OCI-LY7 (cell line): ENCODE results near the gene MGME1. TPM values are rescaled to one million over a fixed set of nuclear protein-coding genes. Genes with fewer than 3 reads are reported as not detected.

Experiments
- BruUV-seq: library from RNA; stranded (reverse); fragments of 400-500 nt; replicated peaks from 2 replicates; lab custom pipeline; 2021; lab: Mats Ljungman, UMichigan
- CTCF ChIA-PET: fragments of 300-600 bp; sonication (Branson Sonifier 250); formaldehyde crosslinking; loops from one replicate; lab custom pipeline; 2022; ENCODE audit warnings: antibody characterized with exemption; ENCODE audit not compliant: unreplicated experiment; lab: Charles Lee
- POLR2A ChIA-PET: fragments of 300-600 bp; sonication (Branson Sonifier 250); formaldehyde crosslinking; loops from one replicate; lab custom pipeline; 2022; ENCODE audit warnings: antibody characterized with exemption; lab: Charles Lee
- DNase-seq: peaks from one replicate; pipeline ENCODE4 v3.0.0-alpha.2; 2015; ENCODE audit warnings: low spot score
- H2AFZ ChIP-seq: fragments of 200-600 bp; sonication (generic), shearing (Covaris generic); 2 replicates; pipeline ENCODE4 v1.6.1; 2014; ENCODE audit warnings: mild to moderate bottlenecking, antibody characterized with exemption, low read length, moderate library complexity
- H3K27ac ChIP-seq: fragments of 200-600 bp; sonication (generic); 2 replicates; pipeline ENCODE4 v1.5.1; 2014; ENCODE audit warnings: mixed run types, low read depth, mild to moderate bottlenecking, moderate library complexity, low read length, inconsistent platforms; ENCODE audit not compliant: poor library complexity, severe bottlenecking
- H3K36me3 ChIP-seq: fragments of 200-600 bp; sonication (generic); 2 replicates; pipeline ENCODE4 v1.6.1; 2014; ENCODE audit warnings: mild to moderate bottlenecking, antibody characterized with exemption, low read length, moderate library complexity, mixed read lengths; ENCODE audit not compliant: insufficient read depth
- H3K4me1 ChIP-seq: fragments of 200-600 bp; sonication (generic); 2 replicates; pipeline ENCODE4 v1.5.1; 2014; ENCODE audit warnings: mild to moderate bottlenecking, low read length; ENCODE audit not compliant: insufficient read depth, poor library complexity, severe bottlenecking
- H3K4me2 ChIP-seq: fragments of 200-600 bp; sonication (generic); 2 replicates; pipeline ENCODE4 v1.6.1; 2014; ENCODE audit warnings: mild to moderate bottlenecking, low read length
- H3K4me3 ChIP-seq: fragments of 200-600 bp; sonication (generic); 2 replicates; pipeline ENCODE4 v1.5.1; 2014; ENCODE audit warnings: mild to moderate bottlenecking, low read depth, low read length; ENCODE audit not compliant: poor library complexity, severe bottlenecking
- H3K79me2 ChIP-seq: fragments of 200-600 bp; sonication (generic); 2 replicates; pipeline ENCODE4 v1.6.1; 2016; ENCODE audit warnings: low read depth, mild to moderate bottlenecking, low read length, moderate library complexity, mixed read lengths; ENCODE audit not compliant: insufficient read depth
- H3K9me2 ChIP-seq: fragments of 200-600 bp; sonication (generic); 2 replicates; pipeline ENCODE4 v1.6.1; 2016; ENCODE audit warnings: mild to moderate bottlenecking, low read length, mixed read lengths; ENCODE audit not compliant: insufficient read depth
- H3K9me3 ChIP-seq: fragments of 200-600 bp; sonication (generic); 2 replicates; pipeline ENCODE4 v1.6.1; 2014; ENCODE audit warnings: mild to moderate bottlenecking, mixed run types, low read length, mixed read lengths
- H4K20me1 ChIP-seq: fragments of 200-600 bp; sonication (generic); 2 replicates; pipeline ENCODE4 v1.6.1; 2014; ENCODE audit warnings: mild to moderate bottlenecking, antibody characterized with exemption, low read length, moderate library complexity, mixed read lengths; ENCODE audit not compliant: insufficient read depth
- EZH2phosphoT487 ChIP-seq: fragments of 200-600 bp; sonication (generic); IDR thresholded peaks from 2 replicates; pipeline ENCODE4 v1.6.1; 2018; ENCODE audit warnings: low read depth, borderline replicate concordance, mild to moderate bottlenecking, mixed run types, antibody characterized with exemption, low read length, moderate library complexity, mixed read lengths
- intact Hi-C: fragments of 100-400 bp; cut with micrococcal nuclease; formaldehyde crosslinking; loops from one replicate; pipeline ENCODE4 v1.10.0; 2022; ENCODE audit not compliant: unreplicated experiment
- total RNA-seq, 2 experiments: library from RNA; depleted of rRNA in 1 of 2; stranded (reverse); fragments of >200 nt in 1 of 2; shearing (Covaris generic) in 1 of 2; gene quantifications; 2 replicates each; pipeline ENCODE4 v1.2.3, GENCODE V29; 2014 to 2022
- TF ChIP-seq, protein P1 (sequence below): fragments of 200-600 bp; sonication (generic); conservative IDR thresholded peaks from 2 replicates; pipeline ENCODE4 v1.5.1; 2014; ENCODE audit warnings: mild to moderate bottlenecking, antibody characterized with exemption, low read length, moderate library complexity, mixed read lengths

Gene MGME1
- total RNA-seq, 2 experiments from 2014 or later = 46.6 to 80.1 TPM

- Histone ChIP-seq H3K4me2 (peak overlapping the region; percentile 30), H3K9me3 (no peaks in the 10 kb centered on the region), H3K27ac (peak overlapping the region; percentile 35), H4K20me1 (peaks cover 86% of the 10 kb centered on the region), H3K79me2 (peaks cover 71% of the 10 kb centered on the region), H3K9me2 (no peaks in the 10 kb centered on the region), H3K4me1 (peaks cover 97% of the 10 kb centered on the region), H2AFZ (no peak overlapping the region), H3K4me3 (no peak overlapping the region), H3K36me3 (peaks cover 99% of the 10 kb centered on the region)
- TF ChIP-seq EZH2phosphoT487 = no peak
- TF ChIP-seq, protein P1, sequence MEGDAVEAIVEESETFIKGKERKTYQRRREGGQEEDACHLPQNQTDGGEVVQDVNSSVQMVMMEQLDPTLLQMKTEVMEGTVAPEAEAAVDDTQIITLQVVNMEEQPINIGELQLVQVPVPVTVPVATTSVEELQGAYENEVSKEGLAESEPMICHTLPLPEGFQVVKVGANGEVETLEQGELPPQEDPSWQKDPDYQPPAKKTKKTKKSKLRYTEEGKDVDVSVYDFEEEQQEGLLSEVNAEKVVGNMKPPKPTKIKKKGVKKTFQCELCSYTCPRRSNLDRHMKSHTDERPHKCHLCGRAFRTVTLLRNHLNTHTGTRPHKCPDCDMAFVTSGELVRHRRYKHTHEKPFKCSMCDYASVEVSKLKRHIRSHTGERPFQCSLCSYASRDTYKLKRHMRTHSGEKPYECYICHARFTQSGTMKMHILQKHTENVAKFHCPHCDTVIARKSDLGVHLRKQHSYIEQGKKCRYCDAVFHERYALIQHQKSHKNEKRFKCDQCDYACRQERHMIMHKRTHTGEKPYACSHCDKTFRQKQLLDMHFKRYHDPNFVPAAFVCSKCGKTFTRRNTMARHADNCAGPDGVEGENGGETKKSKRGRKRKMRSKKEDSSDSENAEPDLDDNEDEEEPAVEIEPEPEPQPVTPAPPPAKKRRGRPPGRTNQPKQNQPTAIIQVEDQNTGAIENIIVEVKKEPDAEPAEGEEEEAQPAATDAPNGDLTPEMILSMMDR = no peak
- CTCF ChIA-PET = interaction anchor here (0.7 kb wide), 1 partner anchor 9 kb away, joined by 3 read pairs; no protein-coding TSS in a partner anchor
- intact Hi-C loops = no loop called here
- POLR2A ChIA-PET = interaction anchor here (0.6 to 3.6 kb wide), 4 partner anchors 10 to 423 kb away, joined by 3 to 16 read pairs (median 10); partner anchors contain the start of genes MGME1 and SNX5
- DNase-seq = no peak
- BruUV-seq = no TSS peak
Observed at GRCh38 chr20:17946040-17946439, 22.8 kb upstream of the MGME1 start.

GRCh38 chr20:17946572-17947473 is 22.0 kb upstream of the MGME1 start:
- CTCF ChIA-PET = no interaction called here
- Histone ChIP-seq H3K4me3 (no peak overlapping the region), H3K27ac (peak overlapping the region; percentile 35), H4K20me1 (peaks cover 85% of the 10 kb centered on the region), H3K4me2 (peak overlapping the region; percentile 30), H3K9me2 (no peaks in the 10 kb centered on the region), H3K36me3 (peaks cover 99% of the 10 kb centered on the region), H3K79me2 (peaks cover 79% of the 10 kb centered on the region), H3K4me1 (peaks cover 90% of the 10 kb centered on the region), H2AFZ (no peak overlapping the region), H3K9me3 (no peaks in the 10 kb centered on the region)
- TF ChIP-seq EZH2phosphoT487 = no peak
- TF ChIP-seq, protein P1 = no peak
- intact Hi-C loops = no loop called here
- DNase-seq = no peak
- POLR2A ChIA-PET = interaction anchor here (0.6 to 3.1 kb wide), 4 partner anchors 9 to 24 kb away, joined by 3 to 12 read pairs (median 6); no protein-coding TSS in a partner anchor
- BruUV-seq = no TSS peak

DNA sequence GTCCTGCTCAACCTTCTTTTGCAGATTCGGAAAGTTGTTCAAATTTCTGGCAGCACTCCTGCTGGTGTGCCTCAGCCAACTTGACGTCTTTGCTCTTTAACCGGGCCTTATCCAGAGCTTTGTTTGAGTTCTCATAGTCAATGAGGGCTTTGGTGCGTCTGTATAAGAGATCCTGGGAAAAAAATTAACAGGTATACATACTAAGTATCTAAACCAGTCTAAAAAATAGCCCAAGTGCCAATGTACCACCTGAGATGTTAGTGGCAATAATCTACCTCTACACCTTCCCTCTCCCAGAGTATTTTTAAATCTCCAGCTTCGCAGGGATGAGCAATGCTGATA is 21.4 kb upstream of the MGME1 start:
- Histone ChIP-seq H3K9me2 (no peaks in the 10 kb centered on the region), H2AFZ (no peak overlapping the region), H3K4me1 (peaks cover 86% of the 10 kb centered on the region), H3K79me2 (peaks cover 86% of the 10 kb centered on the region), H3K36me3 (peaks cover 99% of the 10 kb centered on the region), H3K4me2 (no peak overlapping the region), H3K27ac (peak overlapping the region; percentile 35), H4K20me1 (peaks cover 86% of the 10 kb centered on the region), H3K4me3 (no peak overlapping the region), H3K9me3 (no peaks in the 10 kb centered on the region)
- ChIA-PET CTCF (no interaction called here), POLR2A (interaction anchor here (0.6 to 1.6 kb wide), 3 partner anchors 13 to 23 kb away, joined by 3 to 10 read pairs (median 5); no protein-coding TSS in a partner anchor)
- no peak for DNase-seq
- BruUV-seq = no TSS peak
- intact Hi-C loops = no loop called here
- TF ChIP-seq EZH2phosphoT487 = no peak
- TF ChIP-seq, protein P1 = no peak
